HG03025 (cell line): Measurements from ENCODE around the gene SLC25A21.
"Not testable (repeated sequence)": the region's sequence is repeated elsewhere in the genome, so short reads cannot be mapped to it uniquely, and the experiment has no call there.

Experiments used
- ATAC-seq: cut with Tn5 transposase; IDR thresholded peaks from one replicate; pipeline ENCODE4 v1.9.1; 2021; ENCODE audit warnings: mild to moderate bottlenecking, moderate library complexity; ENCODE audit not compliant: unreplicated experiment, low FRiP score

The SLC25A21 gene

DNA sequence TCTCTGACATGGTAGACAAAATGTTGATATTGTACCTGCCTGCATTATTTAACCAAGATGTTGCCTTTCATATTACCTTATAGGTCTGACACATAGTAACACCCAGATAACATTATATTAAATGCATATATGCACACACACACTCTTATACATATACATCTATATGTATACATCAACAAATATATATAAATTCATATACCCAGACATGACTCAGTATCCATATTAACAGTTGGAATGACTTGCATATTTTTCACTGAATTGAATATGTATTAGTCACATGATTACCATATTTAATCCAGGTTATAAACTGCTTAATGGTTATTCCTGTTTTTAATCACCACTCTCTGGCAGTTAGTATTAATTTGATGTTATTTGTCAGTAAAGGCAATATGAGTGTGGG is 425.5 kb downstream of the SLC25A21 start:
- no peak for ATAC-seq

DNA sequence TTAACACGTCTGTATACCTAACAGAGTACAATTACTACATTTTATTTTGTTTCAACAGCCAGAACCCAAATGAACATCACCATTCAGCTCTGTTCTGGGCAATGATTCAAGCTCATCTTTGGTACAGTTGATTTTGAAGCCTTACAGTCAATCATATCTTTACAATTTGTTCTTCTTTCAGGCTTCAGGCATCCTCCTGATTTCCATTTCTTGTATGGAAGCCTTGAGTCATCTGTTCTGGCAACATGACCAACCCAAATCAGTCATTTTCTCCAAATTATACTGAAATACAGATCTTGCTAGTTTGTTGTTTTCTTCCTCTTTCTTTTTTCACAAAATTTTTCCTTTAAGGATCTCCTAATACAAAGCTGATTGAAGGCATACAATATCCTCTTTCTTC is 430.5 kb downstream of the SLC25A21 start:
- ATAC-seq: no peak

DNA sequence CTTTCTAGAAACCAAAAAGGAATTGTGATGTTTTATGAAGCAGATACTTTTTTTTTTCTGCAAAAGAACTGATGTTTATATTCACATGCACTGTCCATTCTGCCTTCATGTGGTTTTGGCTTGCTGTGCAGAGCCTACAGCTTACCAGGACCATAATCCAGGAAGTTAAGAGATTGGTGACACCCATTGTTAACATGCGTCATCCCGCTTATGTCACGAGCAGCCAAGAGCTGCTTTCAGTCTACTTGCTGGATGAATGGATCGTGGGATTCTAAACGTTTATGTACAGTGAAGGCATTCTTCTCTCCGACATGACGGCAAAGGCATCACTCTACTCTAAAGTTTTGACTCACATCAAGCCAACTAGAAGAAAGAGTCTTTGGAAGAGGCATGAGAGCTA is 434.1 kb downstream of the SLC25A21 start:
- no peak for ATAC-seq

DNA sequence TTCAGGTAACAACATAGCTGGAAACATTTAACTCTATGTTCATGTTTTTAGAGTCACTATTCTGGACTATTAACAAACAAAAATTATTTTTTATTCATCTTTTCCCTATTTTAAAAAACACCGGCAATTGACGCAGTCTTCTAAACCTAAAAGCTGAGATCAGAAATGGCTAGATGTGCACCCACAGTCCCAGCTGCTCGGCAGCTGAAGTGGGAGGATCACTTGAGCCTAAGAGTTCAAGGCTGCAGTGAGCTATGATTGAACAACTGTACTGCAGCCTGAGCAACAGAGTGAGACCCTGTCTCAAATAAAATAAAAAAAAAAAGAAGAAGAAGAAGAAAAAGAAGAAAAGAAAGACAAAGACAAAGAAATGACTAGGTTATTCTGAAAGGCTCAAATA is 446.3 kb downstream of the SLC25A21 start:
- ATAC-seq: no peak

DNA sequence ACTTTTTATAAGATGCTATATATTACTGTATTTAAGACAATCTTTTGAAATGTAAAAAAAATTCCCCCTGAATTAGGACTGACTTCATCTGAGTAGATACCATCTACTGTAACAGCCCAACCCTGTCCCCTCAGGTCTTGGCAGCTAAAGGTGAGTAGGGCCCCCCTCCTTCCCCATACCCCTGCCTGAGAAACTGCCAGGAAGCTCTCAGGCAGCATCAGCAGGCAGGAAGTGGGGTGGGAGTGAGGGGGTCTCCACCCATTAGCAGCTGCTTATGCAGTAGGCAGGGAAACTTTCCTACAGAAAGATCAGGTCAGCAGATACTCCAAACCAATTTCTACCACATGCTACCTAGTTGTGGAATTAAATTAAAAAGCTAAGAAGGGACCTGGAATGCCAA is 448.2 kb downstream of the SLC25A21 start:
- ATAC-seq: no peak

DNA sequence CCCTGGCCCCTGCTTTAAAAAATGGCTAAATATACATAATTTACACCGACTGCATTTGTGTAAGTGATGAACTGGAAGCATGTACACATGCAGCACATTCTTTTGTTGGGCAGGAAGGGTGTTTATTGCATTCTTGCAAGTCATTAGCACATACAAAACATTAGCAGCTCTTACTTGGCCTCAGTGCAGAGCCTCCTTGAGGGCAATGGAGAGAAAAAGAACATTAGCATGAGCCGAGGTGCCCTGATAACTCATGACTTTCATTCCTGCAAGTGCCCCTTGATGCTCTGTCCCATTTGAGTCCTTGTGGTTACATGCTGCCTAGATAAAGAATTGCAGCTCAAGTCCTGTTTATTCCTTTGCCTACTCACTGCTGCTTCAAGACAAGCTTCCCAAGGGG is 448.9 kb downstream of the SLC25A21 start:
- ATAC-seq: no peak

DNA sequence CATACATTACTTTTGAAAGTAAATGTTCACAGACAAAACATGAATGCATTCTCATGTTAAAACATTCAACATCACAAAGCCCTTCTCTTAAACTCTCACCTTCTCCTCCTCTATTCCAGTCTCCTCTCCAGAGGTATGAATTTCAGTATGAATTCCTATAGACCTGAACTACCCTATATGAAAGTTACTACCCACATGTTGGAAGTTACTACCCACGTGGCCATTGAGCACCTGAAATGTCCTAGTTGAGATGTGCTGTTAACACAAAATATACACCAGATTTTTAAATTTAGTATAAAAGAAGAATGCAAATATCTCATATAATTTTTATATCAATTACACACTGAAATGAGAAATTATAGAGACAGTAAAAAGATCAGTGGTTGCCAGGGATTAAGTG is 450.5 kb downstream of the SLC25A21 start:
- ATAC-seq: no peak

DNA sequence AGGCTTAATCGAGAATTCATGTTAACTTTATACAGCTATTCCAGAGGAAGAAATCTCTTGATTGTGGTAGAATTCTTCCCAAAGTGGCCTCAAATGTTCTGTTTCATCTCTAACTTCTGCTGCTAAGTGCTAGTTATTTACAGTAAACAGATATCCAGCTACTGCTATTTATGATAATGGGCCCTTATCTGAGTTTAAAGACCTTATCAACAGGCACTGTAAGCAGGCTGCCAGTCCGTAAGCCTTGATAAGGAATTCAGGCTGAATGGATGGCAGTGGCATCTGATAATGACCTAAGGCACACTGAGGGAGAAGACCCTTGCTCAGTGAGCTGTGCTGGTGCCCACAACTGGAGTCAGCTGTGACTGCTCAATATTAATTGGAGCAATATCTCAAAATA is 451.7 kb downstream of the SLC25A21 start:
- ATAC-seq: no peak

DNA sequence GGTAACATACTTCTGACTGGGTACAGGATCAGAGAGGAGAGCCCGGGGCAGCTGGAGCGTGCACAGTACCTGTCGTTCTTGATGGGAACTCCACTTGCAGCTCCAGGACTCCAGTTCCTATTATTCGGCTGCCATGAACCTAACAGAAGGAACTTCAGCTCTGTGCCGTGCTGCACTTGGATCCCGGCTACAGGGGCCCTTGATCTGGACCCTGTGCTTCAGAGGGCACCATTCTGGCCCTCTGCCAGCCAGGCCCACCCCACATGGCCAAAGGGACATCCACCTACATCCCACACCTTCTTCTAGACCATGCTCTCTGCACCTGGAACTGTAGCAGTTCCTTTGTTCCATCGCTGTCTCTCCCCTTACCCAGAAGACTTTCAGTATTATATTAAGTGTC is 452.6 kb downstream of the SLC25A21 start:
- no peak for ATAC-seq

DNA sequence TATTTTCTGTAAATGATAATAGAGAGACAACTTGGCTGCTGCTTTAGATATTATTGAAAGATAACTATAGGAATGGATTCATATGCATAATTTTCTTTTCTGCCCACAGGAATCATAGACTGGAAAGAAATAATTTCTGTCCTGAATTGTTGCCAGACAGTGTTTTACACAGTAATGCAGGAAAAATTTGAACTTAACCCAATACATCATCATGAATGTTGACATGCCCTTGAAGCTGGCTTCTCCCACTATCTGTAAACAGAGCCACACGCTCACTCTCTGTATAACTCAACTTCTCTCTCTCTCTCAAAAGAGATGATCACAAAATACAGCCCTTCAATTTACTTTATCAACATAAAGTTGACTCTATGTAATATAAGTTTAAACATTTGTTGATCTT is 454.2 kb downstream of the SLC25A21 start:
- no peak for ATAC-seq

DNA sequence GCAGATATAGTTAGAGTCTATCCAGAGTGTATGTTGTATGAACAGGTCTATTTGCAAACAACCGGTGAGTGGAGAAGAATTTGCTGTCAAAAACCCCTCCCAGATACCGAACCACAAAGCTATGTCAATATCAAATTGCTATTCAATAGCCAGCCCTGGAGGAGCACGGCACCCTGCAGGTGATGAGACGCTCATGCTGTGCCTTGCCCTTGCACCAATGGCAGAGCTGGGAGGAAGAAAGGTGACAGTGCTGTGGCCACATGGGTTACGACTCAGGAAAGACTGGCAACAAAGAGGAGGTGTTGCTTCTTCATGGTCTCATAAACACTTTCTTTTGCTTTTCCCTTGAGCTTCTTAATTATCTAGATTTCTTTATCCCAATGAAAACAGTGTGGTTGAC is 455.0 kb downstream of the SLC25A21 start:
- no peak for ATAC-seq

DNA sequence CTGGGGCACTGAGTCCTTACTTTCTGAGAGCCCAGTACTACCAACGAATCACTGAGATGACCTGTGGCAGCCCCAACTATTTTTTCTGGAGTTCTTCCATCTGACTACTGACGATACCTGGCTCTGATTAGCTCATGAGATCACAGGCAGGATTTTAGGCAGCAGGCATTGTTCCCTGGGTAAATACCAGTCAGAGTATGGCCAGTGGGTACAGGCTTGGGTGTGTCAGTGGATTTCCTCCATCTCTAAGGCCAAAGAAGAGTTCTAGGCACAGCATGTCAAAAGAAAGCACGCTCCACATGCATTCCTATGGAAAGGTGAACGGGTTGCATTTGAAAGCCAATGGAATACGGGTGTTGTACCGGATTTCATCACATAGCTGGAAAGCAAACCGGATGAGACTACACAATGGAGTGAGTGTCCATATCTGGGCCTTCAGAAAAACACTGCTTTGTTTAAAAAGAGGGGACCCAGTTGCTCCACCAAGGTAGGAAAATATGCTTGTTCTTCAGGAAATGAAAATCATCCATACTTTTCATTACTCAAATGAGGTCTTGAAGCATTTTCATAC is 455.7 kb downstream of the SLC25A21 start:
- no peak for ATAC-seq

DNA sequence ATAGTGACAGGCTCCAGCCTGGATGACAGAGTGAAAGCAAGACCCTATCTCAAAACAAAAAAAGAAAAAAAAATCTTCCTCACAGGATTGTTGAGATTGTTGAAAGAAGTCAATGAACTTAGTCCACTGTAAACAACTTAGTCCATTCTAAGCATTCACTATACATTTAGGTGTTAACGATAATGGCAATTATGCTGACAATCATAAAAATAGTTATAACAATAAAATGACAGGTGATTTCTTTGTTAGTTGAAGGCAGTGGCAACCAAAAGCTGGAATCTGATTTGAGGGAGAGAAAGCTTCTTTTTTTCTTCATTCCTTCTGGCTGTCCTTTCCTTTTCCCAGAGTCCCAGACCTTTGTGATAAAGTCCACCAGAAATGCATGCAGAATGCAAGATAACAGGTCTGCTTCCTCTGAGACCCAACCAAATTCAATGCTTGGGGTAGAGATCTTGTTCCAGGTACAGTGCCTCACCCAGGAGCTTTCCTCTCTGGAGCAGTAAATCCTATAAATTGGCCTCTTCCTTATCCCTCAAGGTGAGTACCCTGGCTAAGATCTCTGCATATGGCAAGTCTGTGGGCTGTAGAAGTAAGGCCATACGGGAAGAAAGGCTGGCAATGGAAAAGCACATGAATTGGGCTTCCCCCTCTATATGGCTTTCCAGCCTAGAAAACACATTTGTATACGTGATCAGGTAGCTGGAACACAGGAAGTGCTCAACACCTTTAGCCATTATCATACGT is 458.3 kb downstream of the SLC25A21 start:
- ATAC-seq: no peak

DNA sequence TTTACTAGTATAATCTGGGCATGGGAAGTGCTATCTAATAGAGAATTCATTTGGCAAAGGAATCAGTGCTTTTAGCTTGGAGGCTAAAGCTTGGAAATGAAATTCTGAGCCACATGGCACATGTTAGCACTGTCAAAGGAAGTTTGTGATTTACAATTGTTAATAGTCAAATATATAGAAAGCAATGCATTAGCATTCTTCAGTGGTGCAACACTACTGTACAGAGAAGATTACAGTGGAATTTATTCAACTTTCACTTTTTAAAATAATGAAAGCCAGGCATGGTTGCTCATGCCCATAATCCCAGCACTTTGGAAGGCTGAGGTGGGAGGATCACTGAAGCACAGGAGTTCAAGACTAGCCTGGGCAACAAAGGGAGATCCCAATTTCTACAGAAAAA is 464.8 kb downstream of the SLC25A21 start:
- ATAC-seq: no peak

DNA sequence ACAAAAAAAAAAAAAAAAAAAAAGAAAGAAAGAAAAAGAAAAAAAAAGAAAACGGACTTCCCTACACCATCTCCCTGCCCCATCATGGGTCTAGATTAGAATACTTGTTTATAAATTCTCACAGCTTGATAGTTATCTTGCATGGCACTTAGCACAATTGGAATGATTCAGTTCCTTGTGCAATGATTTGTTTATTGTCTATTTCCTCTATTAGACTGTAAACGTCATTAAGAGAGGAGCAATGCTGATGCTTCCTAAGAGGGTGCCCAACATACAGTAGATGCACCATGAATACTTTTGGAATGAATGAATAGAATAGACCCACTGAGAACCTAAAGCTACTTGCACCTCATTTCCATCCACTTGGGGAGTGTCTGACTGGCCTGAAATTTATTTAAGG is 469.9 kb downstream of the SLC25A21 start:
- no peak for ATAC-seq

DNA sequence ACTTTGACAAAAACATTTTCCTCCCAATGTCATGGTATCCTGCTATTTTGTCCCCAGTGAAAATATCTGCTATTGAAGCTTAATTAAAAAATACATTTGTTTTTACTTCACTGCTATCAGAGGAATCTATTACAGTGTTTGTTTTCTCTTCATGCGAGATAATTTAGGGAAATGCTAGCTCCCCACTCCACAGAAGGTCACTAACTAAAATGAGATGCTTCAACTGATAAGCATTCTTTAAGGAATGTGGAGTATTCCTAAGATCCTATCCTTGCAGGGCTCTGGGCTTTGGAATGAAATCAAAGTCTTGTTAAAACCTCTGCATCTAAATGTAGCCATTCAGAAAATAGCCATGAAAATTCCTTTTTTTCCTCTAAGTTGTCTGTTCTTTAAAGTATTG is 471.3 kb downstream of the SLC25A21 start:
- no peak for ATAC-seq

DNA sequence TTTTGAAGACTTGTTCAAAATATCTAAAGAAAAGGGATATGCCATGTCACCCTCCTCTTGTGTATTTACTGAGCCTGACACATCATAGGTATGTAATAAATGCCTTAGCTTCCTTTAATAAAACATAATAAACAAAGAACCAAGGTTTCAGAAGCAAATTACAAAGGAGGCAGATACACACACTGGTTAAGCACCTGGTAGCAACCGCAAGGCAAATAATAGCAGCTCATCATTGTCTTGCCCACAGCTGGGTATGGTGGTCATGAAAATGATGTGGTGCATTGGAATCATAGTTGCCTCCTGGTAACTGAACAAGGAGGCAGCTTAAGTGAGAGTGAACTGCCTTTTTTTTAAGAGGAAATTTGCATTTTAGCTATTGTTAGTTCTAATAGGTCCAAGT is 471.8 kb downstream of the SLC25A21 start:
- no peak for ATAC-seq

DNA sequence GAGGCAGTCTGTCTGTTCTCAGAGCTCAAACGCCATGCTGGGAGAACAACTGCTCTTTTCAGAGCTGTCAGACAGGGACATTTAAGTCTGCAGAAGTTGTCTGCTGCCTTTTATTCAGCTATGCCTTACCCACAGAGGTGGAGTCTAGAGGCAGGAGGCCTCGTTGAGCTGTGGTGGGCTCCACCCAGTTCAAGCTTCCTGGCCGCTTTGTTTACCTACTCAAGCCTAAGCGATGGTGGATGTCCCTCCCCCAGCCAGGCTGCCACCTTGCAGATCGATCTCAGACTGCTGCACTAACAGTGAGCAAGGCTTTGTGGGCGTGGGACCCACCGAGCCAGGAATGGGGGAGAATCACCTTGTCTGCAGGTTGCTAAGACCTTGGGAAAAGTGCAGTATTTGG is 473.0 kb downstream of the SLC25A21 start:
- not testable (repeated sequence) for ATAC-seq

DNA sequence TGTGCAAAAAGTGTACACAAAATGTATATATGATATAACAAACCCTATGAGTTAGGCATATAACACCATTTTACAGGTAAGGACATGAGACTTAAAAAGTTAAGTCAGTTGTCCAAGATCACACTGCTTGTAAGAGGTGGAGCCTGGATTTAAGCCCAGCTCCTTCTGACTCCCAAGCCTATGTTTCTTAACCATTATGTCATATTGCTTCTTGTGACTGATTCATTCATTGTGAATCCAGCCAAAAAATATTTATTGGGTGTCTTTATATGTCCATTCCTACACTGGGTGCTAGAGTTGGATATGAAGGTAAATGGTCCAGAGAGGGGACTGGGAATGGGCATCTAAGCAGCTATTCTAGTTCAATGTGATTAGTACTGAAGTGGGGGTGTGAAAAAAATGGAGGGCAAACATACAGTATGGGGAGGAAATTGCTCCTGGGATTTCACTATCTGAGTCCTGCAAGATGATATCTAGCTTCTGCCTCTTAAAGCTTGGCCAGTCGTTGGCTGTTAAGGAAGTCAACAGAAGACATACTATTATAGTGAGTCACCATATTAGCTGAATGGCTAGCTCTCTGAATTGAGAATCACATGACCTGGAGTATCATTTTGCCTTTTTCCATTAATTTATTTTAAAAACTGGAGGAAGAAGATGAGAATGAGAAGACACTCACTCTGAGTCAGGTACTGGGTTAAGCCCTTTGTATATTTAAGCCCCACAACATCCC is 481.9 kb downstream of the SLC25A21 start:
- ATAC-seq: no peak

DNA sequence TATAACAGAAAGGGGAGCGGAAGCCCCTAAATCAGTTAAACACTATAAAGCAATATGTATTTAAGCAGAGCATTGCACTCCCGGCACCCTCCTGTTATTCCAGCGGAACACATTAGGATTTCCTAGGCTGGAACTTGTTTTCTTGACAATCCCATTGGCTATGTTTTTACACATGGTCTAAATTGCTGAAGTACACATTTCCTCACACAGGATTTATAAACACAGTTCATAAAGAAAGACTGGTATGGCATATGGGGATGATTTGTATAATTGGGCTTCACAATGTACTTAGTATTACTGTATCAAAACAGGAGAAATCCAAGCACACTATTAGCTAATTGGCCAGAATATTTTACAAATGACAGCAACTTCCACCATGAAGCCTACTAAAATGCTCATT is 487.5 kb downstream of the SLC25A21 start:
- no peak for ATAC-seq

DNA sequence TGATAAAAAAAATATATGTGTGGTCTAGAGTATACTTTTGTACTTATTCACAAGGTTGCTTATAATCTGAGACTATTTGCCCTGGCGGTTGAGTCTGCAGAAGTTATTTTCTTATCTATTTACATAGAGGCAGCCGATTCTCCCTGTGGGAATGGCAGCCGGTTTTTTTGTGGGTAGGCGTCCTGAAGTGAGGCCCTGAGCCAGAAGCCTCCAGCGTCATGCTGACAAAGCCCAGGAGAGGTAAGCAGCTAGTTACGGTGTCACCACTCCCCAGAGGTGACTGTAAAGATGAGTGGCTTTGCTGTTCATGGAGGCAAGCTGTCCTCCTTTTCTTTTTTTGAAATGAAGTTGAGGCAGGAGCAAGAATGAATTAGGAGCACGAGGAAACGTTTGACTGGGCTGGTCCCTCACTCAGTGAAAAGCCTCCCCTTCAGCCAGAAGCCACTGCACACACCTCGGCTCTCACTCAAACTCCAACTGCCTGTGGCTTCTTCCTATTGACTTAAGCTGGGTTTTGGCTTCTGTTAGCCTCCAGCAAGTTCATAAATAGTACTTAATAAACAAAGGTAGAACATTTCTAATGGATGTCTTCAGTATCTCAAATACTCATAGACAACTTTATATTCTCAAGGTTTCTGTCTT is 489.2 kb downstream of the SLC25A21 start:
- no peak for ATAC-seq
